Right atrium auricular region (tissue), 2 donors: ENCODE measurements around the gene SLC4A7. TPM values are rescaled to one million over a fixed set of nuclear protein-coding genes. Genes with fewer than 3 reads are reported as not detected.
A peak's percentile ranks its signal among the peaks of the same experiment; 100 is the strongest.

Source experiments
- DNase-seq: peaks from one replicate; pipeline ENCODE4 v3.0.0-alpha.2; 2019; ENCODE audit warnings: low spot score
- H3K27ac ChIP-seq, 2 donors: fragments of 200-600 bp; sonication (generic); 1 replicate in 1 of 2; 2 replicates in 1 of 2; pipeline ENCODE4 v1.5.1; 2016 to 2019
- H3K27me3 ChIP-seq, 2 donors: fragments of 200-600 bp; sonication (generic); one replicate each; pipeline versions ENCODE4 v1.5.1 to v1.6.0; 2017 to 2019
- H3K36me3 ChIP-seq: fragments of 200-600 bp; sonication (generic); one replicate; pipeline ENCODE4 v1.5.1; 2016
- H3K4me1 ChIP-seq, 2 donors: fragments of 200-600 bp; sonication (generic); one replicate each; pipeline versions ENCODE4 v1.5.1 to v1.6.0; 2017 to 2019
- H3K4me3 ChIP-seq, 2 donors: fragments of 200-600 bp; sonication (generic); 1 replicate in 1 of 2; 2 replicates in 1 of 2; pipeline ENCODE4 v1.5.1; 2017 to 2019; ENCODE audit warnings: mild to moderate bottlenecking in 1 of 2, moderate library complexity in 1 of 2
- H3K9me3 ChIP-seq, 2 donors: fragments of 200-600 bp; sonication (generic); one replicate each; pipeline ENCODE4 v1.5.1; 2019
- total RNA-seq, 2 donors: library from RNA; depleted of rRNA; stranded (reverse); fragments of >200 nt; gene quantifications; one replicate each; pipeline ENCODE4 v1.1.0, GENCODE V29; 2016
- TF ChIP-seq, protein P1 (sequence below), 2 donors: fragments of 200-600 bp; sonication (generic); IDR thresholded peaks; one replicate each; pipeline ENCODE4 v1.5.1; 2019; ENCODE audit warnings: antibody characterized with exemption in 2 of 2

Gene SLC4A7
- total RNA-seq, 2 donors from 2014 or later: 14.4 to 25.6 TPM

DNA sequence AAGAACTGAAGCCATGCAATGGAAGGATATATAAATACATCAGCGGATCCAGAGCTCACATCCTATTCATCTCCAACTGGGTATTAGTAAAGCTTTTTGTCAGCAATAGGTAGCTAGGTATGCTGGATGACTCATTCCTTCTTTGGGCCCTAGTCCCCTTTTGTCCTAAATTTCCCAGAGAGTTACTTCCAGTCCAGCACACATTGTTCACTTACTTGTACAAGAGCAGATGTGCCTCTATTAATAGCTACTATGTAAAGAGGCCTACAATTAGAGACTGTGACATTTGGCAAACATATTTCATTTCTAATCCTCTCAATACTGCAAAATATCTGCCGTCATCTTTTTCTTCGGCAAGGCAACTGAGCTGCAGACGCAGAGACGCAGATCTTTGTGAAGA, 1.7 kb upstream of the SLC4A7 start:
- Histone ChIP-seq H3K4me3 (no peak overlapping the region), H3K36me3 (no peaks in the 10 kb centered on the region), H3K9me3 (no peaks in the 10 kb centered on the region), H3K4me1 (peaks cover 0 to 23% of the 10 kb centered on the region in 2 donors), H3K27me3 (no peaks in the 10 kb centered on the region), H3K27ac (peak overlapping the region; percentile 95 to 99)
- no peak for DNase-seq
- TF ChIP-seq, protein P1, sequence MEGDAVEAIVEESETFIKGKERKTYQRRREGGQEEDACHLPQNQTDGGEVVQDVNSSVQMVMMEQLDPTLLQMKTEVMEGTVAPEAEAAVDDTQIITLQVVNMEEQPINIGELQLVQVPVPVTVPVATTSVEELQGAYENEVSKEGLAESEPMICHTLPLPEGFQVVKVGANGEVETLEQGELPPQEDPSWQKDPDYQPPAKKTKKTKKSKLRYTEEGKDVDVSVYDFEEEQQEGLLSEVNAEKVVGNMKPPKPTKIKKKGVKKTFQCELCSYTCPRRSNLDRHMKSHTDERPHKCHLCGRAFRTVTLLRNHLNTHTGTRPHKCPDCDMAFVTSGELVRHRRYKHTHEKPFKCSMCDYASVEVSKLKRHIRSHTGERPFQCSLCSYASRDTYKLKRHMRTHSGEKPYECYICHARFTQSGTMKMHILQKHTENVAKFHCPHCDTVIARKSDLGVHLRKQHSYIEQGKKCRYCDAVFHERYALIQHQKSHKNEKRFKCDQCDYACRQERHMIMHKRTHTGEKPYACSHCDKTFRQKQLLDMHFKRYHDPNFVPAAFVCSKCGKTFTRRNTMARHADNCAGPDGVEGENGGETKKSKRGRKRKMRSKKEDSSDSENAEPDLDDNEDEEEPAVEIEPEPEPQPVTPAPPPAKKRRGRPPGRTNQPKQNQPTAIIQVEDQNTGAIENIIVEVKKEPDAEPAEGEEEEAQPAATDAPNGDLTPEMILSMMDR (IDR thresholded peaks at IDR 0.05): no peak

DNA sequence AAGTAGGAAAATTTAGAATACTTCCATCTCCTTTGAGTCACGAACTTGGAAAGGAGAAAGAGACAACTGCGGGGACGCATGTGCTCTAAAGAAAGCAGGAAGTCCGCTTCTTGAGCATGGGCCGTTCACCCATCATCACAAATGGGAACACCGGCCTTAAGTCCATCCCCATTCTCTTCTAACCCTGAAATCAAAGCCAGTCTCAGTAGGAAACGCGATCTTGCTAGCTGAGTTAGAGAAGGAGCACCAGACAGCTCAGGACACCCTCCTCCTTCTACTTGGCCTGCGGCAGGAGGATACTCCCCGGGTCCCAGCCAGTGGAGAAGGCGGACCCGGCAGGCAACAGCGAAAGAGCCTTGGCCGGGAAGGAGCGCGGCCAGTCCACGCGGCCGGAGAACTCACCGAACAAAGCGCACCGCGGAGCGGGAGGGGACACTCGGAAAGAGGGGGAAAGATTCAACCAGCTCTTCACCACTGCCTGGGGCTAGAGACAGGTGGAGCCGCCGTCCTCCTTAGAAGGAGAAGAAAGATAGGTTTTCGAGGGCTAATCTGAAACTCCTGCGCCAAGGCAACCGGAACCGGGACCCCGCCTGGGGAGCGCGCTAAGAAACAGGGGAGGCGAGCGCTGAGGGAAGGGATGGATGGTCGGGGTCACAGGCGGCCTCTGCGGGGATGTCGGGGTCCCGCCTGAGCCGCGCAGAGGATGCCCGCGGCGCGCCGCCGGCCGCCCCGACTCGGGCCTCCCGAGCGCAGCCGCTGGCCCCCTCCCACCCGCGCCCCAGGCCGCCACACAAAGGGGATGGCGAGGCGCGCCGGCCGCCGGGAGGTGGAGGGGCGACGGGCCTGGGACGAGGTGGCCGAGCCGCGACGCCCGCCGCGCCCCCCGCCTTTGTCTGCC, 818 bp downstream of the SLC4A7 start:
- no peaks in the 10 kb centered on the region for H3K9me3 ChIP-seq
- DNase-seq: peak; percentile 76
- H3K36me3 ChIP-seq: no peaks in the 10 kb centered on the region
- peak overlapping the region; percentile 91 to 93 for H3K4me3 ChIP-seq
- H3K4me1 ChIP-seq: peaks cover 0 to 27% of the 10 kb centered on the region in 2 donors
- H3K27ac ChIP-seq: peak overlapping the region; percentile 95 to 99
- TF ChIP-seq, protein P1 (IDR thresholded peaks at IDR 0.05): no peak
- no peaks in the 10 kb centered on the region for H3K27me3 ChIP-seq

DNA sequence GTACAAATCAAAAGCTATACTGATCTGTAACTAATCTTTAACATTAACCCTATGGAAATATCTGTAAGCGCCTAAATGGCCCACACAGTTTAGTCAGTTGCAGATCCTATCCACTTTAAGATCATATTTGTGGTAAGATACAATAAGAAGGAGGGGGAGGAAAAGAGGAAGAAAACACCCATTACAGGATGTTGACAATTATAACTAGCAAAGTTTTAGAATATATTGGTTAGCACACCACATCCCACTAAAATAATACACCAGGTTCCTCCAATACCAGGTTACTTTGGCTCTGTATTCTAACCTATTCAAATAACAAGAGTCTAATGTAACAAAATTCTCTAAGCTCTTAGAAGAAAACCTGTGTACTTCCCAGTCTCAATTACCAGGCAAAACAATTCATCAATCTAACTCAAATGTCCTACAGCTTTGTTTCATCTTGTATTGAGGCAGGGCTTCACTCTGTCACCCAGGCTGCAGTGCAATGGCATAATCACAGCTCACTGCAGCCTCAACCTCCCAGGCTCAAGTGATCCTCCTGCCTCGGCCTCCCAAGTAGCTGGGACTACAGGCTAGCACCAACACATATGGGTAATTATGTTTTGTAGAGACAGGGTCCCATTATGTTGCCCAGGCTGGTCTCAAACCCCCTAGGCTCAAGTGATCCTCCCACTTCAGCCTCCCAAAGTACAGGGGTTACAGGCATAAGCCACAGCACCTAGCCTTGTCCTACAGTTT, 4.2 kb downstream of the SLC4A7 start:
- Histone ChIP-seq H3K27me3 (no peaks in the 10 kb centered on the region), H3K27ac (no peak overlapping the region), H3K9me3 (no peaks in the 10 kb centered on the region), H3K4me1 (peaks cover 0 to 16% of the 10 kb centered on the region in 2 donors), H3K4me3 (no peak overlapping the region), H3K36me3 (no peaks in the 10 kb centered on the region)
- DNase-seq: no peak
- TF ChIP-seq, protein P1 (IDR thresholded peaks at IDR 0.05): no peak

DNA sequence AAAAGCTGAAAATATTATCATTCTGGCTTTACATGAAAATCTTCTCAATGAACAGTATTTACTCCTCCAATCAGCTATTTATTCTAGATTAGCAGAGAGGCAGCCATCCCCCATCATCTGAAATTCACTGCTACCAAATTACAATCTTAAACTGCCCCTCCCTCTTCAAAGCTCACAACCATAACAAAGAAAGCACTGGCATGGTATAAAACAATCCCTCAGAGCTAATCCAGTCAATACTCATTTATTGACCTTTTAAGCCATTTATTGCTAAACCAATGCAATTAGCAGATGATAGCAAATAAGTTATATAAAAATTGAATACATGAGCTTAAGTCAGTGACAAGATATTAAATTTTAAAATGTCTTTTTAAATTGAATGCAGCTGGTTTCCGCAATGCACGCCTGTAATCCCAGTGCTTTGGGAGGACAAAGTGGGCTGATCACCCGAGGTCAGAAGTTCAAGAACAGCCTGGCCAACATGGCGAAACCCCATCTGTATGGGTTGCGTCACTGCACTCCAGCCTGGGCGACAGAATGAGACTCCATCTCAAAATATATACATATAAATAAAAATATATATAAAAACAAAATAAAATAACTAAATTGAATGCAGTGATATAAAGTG, 12.1 kb downstream of the SLC4A7 start:
- H3K27me3 ChIP-seq: no peaks in the 10 kb centered on the region
- no peak overlapping the region for H3K27ac ChIP-seq
- H3K9me3 ChIP-seq: no peaks in the 10 kb centered on the region
- no peaks in the 10 kb centered on the region for H3K4me1 ChIP-seq
- no peak for DNase-seq
- TF ChIP-seq, protein P1 (IDR thresholded peaks at IDR 0.05): no peak
- H3K36me3 ChIP-seq: no peaks in the 10 kb centered on the region
- H3K4me3 ChIP-seq: no peak overlapping the region

DNA sequence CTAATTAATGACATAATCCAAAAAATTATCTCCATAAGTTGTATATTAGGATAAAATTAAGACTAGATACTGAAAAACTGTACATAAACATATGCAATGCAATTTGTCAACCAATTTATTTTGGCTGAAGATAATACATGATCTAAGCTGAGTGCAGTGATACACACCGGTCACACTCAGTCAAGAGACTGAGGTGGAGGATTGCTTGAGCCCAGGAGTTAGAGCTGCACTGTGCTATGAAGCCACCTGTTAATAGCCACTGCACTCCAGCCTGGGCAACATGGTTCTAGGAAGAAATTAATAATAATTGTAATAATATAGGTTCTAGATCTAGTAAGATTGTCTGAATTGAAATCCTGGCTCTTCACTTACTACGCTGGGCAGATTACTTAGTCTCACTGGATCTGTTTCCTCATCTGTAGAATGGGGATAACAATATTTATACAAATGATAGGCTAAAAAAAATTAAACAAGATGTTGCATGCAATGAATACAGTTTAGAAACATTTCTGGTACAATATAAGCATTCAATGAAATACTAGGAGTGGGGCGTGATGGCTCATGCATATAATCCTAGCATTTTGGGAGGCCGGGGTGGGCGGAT, 15.8 kb downstream of the SLC4A7 start:
- H3K4me3 ChIP-seq: no peak overlapping the region
- H3K36me3 ChIP-seq: no peaks in the 10 kb centered on the region
- DNase-seq: no peak
- no peaks in the 10 kb centered on the region for H3K27me3 ChIP-seq
- H3K4me1 ChIP-seq: no peaks in the 10 kb centered on the region
- H3K27ac ChIP-seq: no peak overlapping the region
- no peaks in the 10 kb centered on the region for H3K9me3 ChIP-seq
- TF ChIP-seq, protein P1 (IDR thresholded peaks at IDR 0.05): no peak
